Tibial artery (tissue), 4 donors: ENCODE data around the gene IQGAP2.
"Not testable (repeated sequence)": the region's sequence is repeated elsewhere in the genome, so short reads cannot be mapped to it uniquely, and the experiment has no call there.

Experiments used
- DNase-seq, 2 donors: peaks; one replicate each; pipeline ENCODE4 v3.0.0-alpha.2; 2019
- H3K27ac ChIP-seq, 2 donors: fragments of 200-600 bp; sonication (generic) in 1 of 2; 1 replicate in 1 of 2; 2 replicates in 1 of 2; pipeline ENCODE4 v1.5.1; 2018 to 2019; ENCODE audit warnings: mild to moderate bottlenecking in 1 of 2
- H3K27me3 ChIP-seq, 2 donors: fragments of 200-600 bp; sonication (generic) in 1 of 2; one replicate each; pipeline versions ENCODE4 v1.5.1 to v1.6.0; 2016 to 2019
- H3K36me3 ChIP-seq, 3 donors: fragments of 200-600 bp; sonication (generic) in 2 of 3; one replicate each; pipeline ENCODE4 v1.5.1; 2016 to 2019; ENCODE audit warnings: mild to moderate bottlenecking in 2 of 3
- H3K4me1 ChIP-seq, 4 donors: fragments of 200-600 bp; sonication (generic) in 2 of 4; 1 replicate in 3 of 4; 2 replicates in 1 of 4; pipeline ENCODE4 v1.5.1; 2016 to 2019
- H3K4me3 ChIP-seq, 2 donors: fragments of 200-600 bp; sonication (generic) in 1 of 2; 1 replicate in 1 of 2; 2 replicates in 1 of 2; pipeline ENCODE4 v1.5.1; 2018 to 2019; ENCODE audit warnings: mild to moderate bottlenecking in 2 of 2
- H3K9me3 ChIP-seq, 3 donors: fragments of 200-600 bp; sonication (generic) in 1 of 3; one replicate each; pipeline ENCODE4 v1.5.1; 2016 to 2019
- CTCF ChIP-seq, 2 experiments: fragments of 200-600 bp in 1 of 2; fragments of 450-650 bp in 1 of 2; IDR thresholded peaks; one replicate each; pipeline ENCODE4 v1.5.1; 2017 to 2019; ENCODE audit warnings: antibody characterized with exemption in 2 of 2, mild to moderate bottlenecking in 1 of 2, moderate library complexity in 1 of 2
- intact Hi-C: fragments of 100-400 bp; cut with DNase I; formaldehyde crosslinking; loops from one replicate; pipeline ENCODE4 v1.15.0; 2023; ENCODE audit warnings: low total_unique reads

IQGAP2 gene

GRCh38 chr5:76673125-76673524, 270.0 kb downstream of the IQGAP2 start:
- Histone ChIP-seq H3K27me3 (no peaks in the 10 kb centered on the region), H3K9me3 (no peaks in the 10 kb centered on the region), H3K4me3 (no peak overlapping the region), H3K36me3 (no peaks in the 10 kb centered on the region), H3K27ac (no peak overlapping the region), H3K4me1 (no peaks in the 10 kb centered on the region)
- DNase-seq, result no peak
- intact Hi-C loops, result no loop called here
- no peak for TF ChIP-seq CTCF (IDR thresholded peaks at IDR 0.05)

- Histone ChIP-seq H3K4me1 (no peaks in the 10 kb centered on the region), H3K9me3 (no peaks in the 10 kb centered on the region), H3K27me3 (no peaks in the 10 kb centered on the region), H3K36me3 (no peaks in the 10 kb centered on the region), H3K4me3 (no peak overlapping the region), H3K27ac (no peak overlapping the region)
- DNase-seq, result no peak
- TF ChIP-seq CTCF (IDR thresholded peaks at IDR 0.05), result no peak
- intact Hi-C loops, result no loop called here
Observed at GRCh38 chr5:76674330-76675066, 271.4 kb downstream of the IQGAP2 start.

GRCh38 chr5:76675364-76675763, 272.3 kb downstream of the IQGAP2 start:
- no peak for TF ChIP-seq CTCF (IDR thresholded peaks at IDR 0.05)
- DNase-seq, result no peak

GRCh38 chr5:76677849-76678472, 274.9 kb downstream of the IQGAP2 start:
- Histone ChIP-seq H3K27me3 (no peaks in the 10 kb centered on the region), H3K27ac (no peak overlapping the region), H3K4me3 (no peak overlapping the region), H3K36me3 (no peaks in the 10 kb centered on the region), H3K4me1 (no peaks in the 10 kb centered on the region), H3K9me3 (no peaks in the 10 kb centered on the region)
- no peak for DNase-seq
- TF ChIP-seq CTCF (IDR thresholded peaks at IDR 0.05), result no peak
- intact Hi-C loops, result no loop called here

More at GRCh38 chr5:76675364-76675763, 272.3 kb downstream of the IQGAP2 start:
- no peak overlapping the region for H3K4me3 ChIP-seq
- H3K27me3 ChIP-seq, result no peaks in the 10 kb centered on the region
- intact Hi-C loops, result no loop called here
- H3K9me3 ChIP-seq, result no peaks in the 10 kb centered on the region
- no peaks in the 10 kb centered on the region for H3K4me1 ChIP-seq
- no peaks in the 10 kb centered on the region for H3K36me3 ChIP-seq
- H3K27ac ChIP-seq, result no peak overlapping the region

GRCh38 chr5:76679231-76679630, 276.1 kb downstream of the IQGAP2 start:
- no peak overlapping the region for H3K4me3 ChIP-seq
- no peaks in the 10 kb centered on the region for H3K27me3 ChIP-seq
- H3K36me3 ChIP-seq, result no peaks in the 10 kb centered on the region
- H3K9me3 ChIP-seq, result no peaks in the 10 kb centered on the region
- intact Hi-C loops, result no loop called here
- H3K4me1 ChIP-seq, result no peaks in the 10 kb centered on the region
- DNase-seq, result no peak
- no peak for TF ChIP-seq CTCF (IDR thresholded peaks at IDR 0.05)
- H3K27ac ChIP-seq, result no peak overlapping the region

GRCh38 chr5:76680826-76681225, 277.7 kb downstream of the IQGAP2 start:
- H3K27ac ChIP-seq, H3K9me3 ChIP-seq, H3K4me1 ChIP-seq, H3K4me3 ChIP-seq, H3K27me3 ChIP-seq, H3K36me3 ChIP-seq, intact Hi-C loops, DNase-seq: not testable (repeated sequence)
